GM18909 (cell line): Measurements from ENCODE around the gene RSL1D1.
"Not testable (repeated sequence)": the region's sequence is repeated elsewhere in the genome, so short reads cannot be mapped to it uniquely, and the experiment has no call there.

Experiments used
- ATAC-seq: cut with Tn5 transposase; IDR thresholded peaks from one replicate; pipeline ENCODE4 v1.9.1; 2021; ENCODE audit warnings: mild to moderate bottlenecking; ENCODE audit not compliant: unreplicated experiment, poor library complexity

RSL1D1 gene

GRCh38 chr16:11848842-11849241 lies 2.5 kb downstream of the RSL1D1 start:
- ATAC-seq = no peak

- ATAC-seq = no peak
These were observed 6.8 kb downstream of the RSL1D1 start for GRCh38 chr16:11844499-11844898.

GRCh38 chr16:11843861-11844260 lies 7.5 kb downstream of the RSL1D1 start:
- no peak for ATAC-seq

GRCh38 chr16:11843206-11843605 lies 8.1 kb downstream of the RSL1D1 start:
- no peak for ATAC-seq

GRCh38 chr16:11841026-11841425 lies 10.3 kb downstream of the RSL1D1 start:
- ATAC-seq = no peak

GRCh38 chr16:11836650-11837244 lies 14.6 kb downstream of the RSL1D1 start:
- no peak for ATAC-seq

- ATAC-seq = no peak
These were observed 15.3 kb downstream of the RSL1D1 start for GRCh38 chr16:11835891-11836649.

GRCh38 chr16:11835309-11835708 lies 16.0 kb downstream of the RSL1D1 start:
- no peak for ATAC-seq

- ATAC-seq = no peak
These were observed 17.2 kb downstream of the RSL1D1 start for GRCh38 chr16:11833951-11834695.

- no peak for ATAC-seq
These were observed 22.6 kb downstream of the RSL1D1 start for GRCh38 chr16:11828696-11829095.

- not testable (repeated sequence) for ATAC-seq
These were observed 25.7 kb downstream of the RSL1D1 start for GRCh38 chr16:11825520-11826165.

GRCh38 chr16:11824362-11824761 lies 27.0 kb downstream of the RSL1D1 start:
- no peak for ATAC-seq

GRCh38 chr16:11823645-11824044 lies 27.7 kb downstream of the RSL1D1 start:
- ATAC-seq = not testable (repeated sequence)

- ATAC-seq = no peak
These were observed 31.5 kb downstream of the RSL1D1 start for GRCh38 chr16:11819798-11820197.

- ATAC-seq = not testable (repeated sequence)
These were observed 32.4 kb downstream of the RSL1D1 start for GRCh38 chr16:11818970-11819369.

- no peak for ATAC-seq
These were observed 35.2 kb downstream of the RSL1D1 start for GRCh38 chr16:11816123-11816522.

GRCh38 chr16:11814800-11815199 lies 36.5 kb downstream of the RSL1D1 start:
- not testable (repeated sequence) for ATAC-seq

GRCh38 chr16:11806721-11807120 lies 44.6 kb downstream of the RSL1D1 start:
- no peak for ATAC-seq

- no peak for ATAC-seq
These were observed 45.8 kb downstream of the RSL1D1 start for GRCh38 chr16:11805556-11805955.

GRCh38 chr16:11801481-11802021 lies 49.8 kb downstream of the RSL1D1 start:
- no peak for ATAC-seq

- ATAC-seq = no peak
These were observed 51.0 kb downstream of the RSL1D1 start for GRCh38 chr16:11800382-11800718.
